HepG2 (cell line): ENCODE data around the gene ECSCR. TPM values are rescaled to one million over a fixed set of nuclear protein-coding genes. Genes with fewer than 3 reads are reported as not detected.

Experiments used
- CREM ChIP-seq, 2 experiments: sonication (generic) in 1 of 2; formaldehyde crosslinking in 1 of 2; IDR thresholded peaks; 2 replicates each; pipeline versions ENCODE4 v1.4.0 to v1.6.1; 2016 to 2020; ENCODE audit warnings: antibody characterized with exemption in 1 of 2, mild to moderate bottlenecking in 1 of 2, missing genetic modification reagents in 1 of 2
- ETV5 ChIP-seq: IDR thresholded peaks from 2 replicates; pipeline ENCODE4 v1.6.1; 2018; ENCODE audit warnings: missing biosample characterization, missing genetic modification reagents, inconsistent platforms, borderline replicate concordance
- GPN1 ChIP-seq: sonication (generic); formaldehyde crosslinking; IDR thresholded peaks from 2 replicates; pipeline ENCODE4 v1.5.1; 2020; ENCODE audit warnings: missing genetic modification reagents, borderline replicate concordance
- HDAC1 ChIP-seq: sonication (generic); formaldehyde crosslinking; IDR thresholded peaks from 2 replicates; pipeline ENCODE4 v1.5.1; 2020; ENCODE audit warnings: mild to moderate bottlenecking, missing genetic modification reagents
- KDM2A ChIP-seq: sonication (generic); formaldehyde crosslinking; IDR thresholded peaks from 2 replicates; pipeline ENCODE4 v1.4.0; 2020; ENCODE audit warnings: low read depth, missing genetic modification reagents, borderline replicate concordance
- MIXL1 ChIP-seq: IDR thresholded peaks from 2 replicates; pipeline ENCODE4 v1.6.1; 2016
- MTF2 ChIP-seq: sonication (generic); formaldehyde crosslinking; IDR thresholded peaks from 2 replicates; pipeline ENCODE4 v1.5.0; 2020; ENCODE audit warnings: missing genetic modification reagents, borderline replicate concordance
- NCOA2 ChIP-seq: sonication (generic); formaldehyde crosslinking; IDR thresholded peaks from 2 replicates; pipeline ENCODE4 v1.8.0; 2022; ENCODE audit warnings: inconsistent platforms
- RAD51 ChIP-seq: fragments of 450-650 bp; IDR thresholded peaks from 2 replicates; pipeline ENCODE4 v1.6.1; 2016; ENCODE audit warnings: borderline replicate concordance
- SMAD3 ChIP-seq: sonication (generic); formaldehyde crosslinking; IDR thresholded peaks from 2 replicates; pipeline ENCODE4 v1.4.0; 2020; ENCODE audit warnings: missing genetic modification reagents
- SP1 ChIP-seq, 2 experiments: fragments of 450-650 bp in 1 of 2; sonication (generic) in 1 of 2; formaldehyde crosslinking in 1 of 2; IDR thresholded peaks; 2 replicates each; pipeline versions ENCODE4 v1.4.0 to v1.6.1; 2016 to 2020; ENCODE audit warnings: missing genetic modification reagents in 1 of 2
- TEAD2 ChIP-seq: sonication (generic); formaldehyde crosslinking; IDR thresholded peaks from 2 replicates; pipeline ENCODE4 v1.9.0; 2021; ENCODE audit warnings: missing genetic modification reagents
- ZC3H13 ChIP-seq: sonication (generic); formaldehyde crosslinking; IDR thresholded peaks from 2 replicates; pipeline ENCODE4 v1.8.1; 2023; ENCODE audit warnings: mild to moderate bottlenecking, missing genetic modification reagents, moderate library complexity
- ZNF296 ChIP-seq: sonication (generic); formaldehyde crosslinking; conservative IDR thresholded peaks from 2 replicates; pipeline ENCODE4 v1.5.0; 2020; ENCODE audit warnings: mild to moderate bottlenecking, missing genetic modification reagents
- ZNF761 ChIP-seq: sonication (generic); formaldehyde crosslinking; conservative IDR thresholded peaks from 2 replicates; pipeline ENCODE4 v1.4.0; 2020; ENCODE audit warnings: mild to moderate bottlenecking, missing genetic modification reagents
- ZNF776 ChIP-seq: sonication (generic); formaldehyde crosslinking; IDR thresholded peaks from 2 replicates; pipeline ENCODE4 v1.4.0; 2020; ENCODE audit warnings: mild to moderate bottlenecking, missing genetic modification reagents
- polyA plus RNA-seq, 8 experiments: library from polyadenylated mRNA; depleted of rRNA in 3 of 8; stranded (reverse) in 7 of 8; unstranded in 1 of 8; fragments of >200 nt; fragmentation: Illumina TruSeq in 4 of 8; extraction: Trizol in 4 of 8; gene quantifications; 2 replicates each; pipeline versions ENCODE4 v1.2.1 to v1.2.3, GENCODE V29; 2011 to 2016; ENCODE audit warnings: low read depth in 4 of 8, missing spikeins in 1 of 8, mixed read lengths in 1 of 8; ENCODE audit not compliant: insufficient read depth in 1 of 8
- total RNA-seq, 5 experiments: library from RNA; depleted of rRNA; stranded (reverse); fragments of >200 nt; fragmentation: Illumina TruSeq; extraction: Trizol; gene quantifications; 2 replicates each; pipeline ENCODE4 v1.2.3, GENCODE V29; 2016; ENCODE audit warnings: low read depth in 1 of 5
- TF ChIP-seq, protein P1 (sequence below): sonication (generic); formaldehyde crosslinking; IDR thresholded peaks from 2 replicates; pipeline ENCODE4 v1.4.0; 2020; ENCODE audit warnings: missing genetic modification reagents, mild to moderate bottlenecking, borderline replicate concordance
- TF ChIP-seq, protein P2 (sequence below): sonication (generic); formaldehyde crosslinking; IDR thresholded peaks from 2 replicates; pipeline ENCODE4 v1.4.0; 2020; ENCODE audit warnings: missing genetic modification reagents
- TF ChIP-seq, protein P3 (sequence below): IDR thresholded peaks from 2 replicates; pipeline ENCODE4 v1.6.1; 2016; ENCODE audit warnings: mild to moderate bottlenecking, missing biosample characterization, missing genetic modification reagents
- TF ChIP-seq, protein P4 (sequence below): sonication (generic); formaldehyde crosslinking; IDR thresholded peaks from 2 replicates; pipeline ENCODE4 v1.5.0; 2020; ENCODE audit warnings: missing genetic modification reagents
- TF ChIP-seq, protein P5 (sequence below): sonication (generic); formaldehyde crosslinking; IDR thresholded peaks from 2 replicates; pipeline ENCODE4 v1.5.0; 2020; ENCODE audit warnings: missing genetic modification reagents

The ECSCR gene
- total and polyA plus RNA-seq, 2 of the 13 experiments (the other 11 are each of a cell fraction or from before 2014, with no cell fraction given), result 0.18 TPM; not detected in 1

DNA sequence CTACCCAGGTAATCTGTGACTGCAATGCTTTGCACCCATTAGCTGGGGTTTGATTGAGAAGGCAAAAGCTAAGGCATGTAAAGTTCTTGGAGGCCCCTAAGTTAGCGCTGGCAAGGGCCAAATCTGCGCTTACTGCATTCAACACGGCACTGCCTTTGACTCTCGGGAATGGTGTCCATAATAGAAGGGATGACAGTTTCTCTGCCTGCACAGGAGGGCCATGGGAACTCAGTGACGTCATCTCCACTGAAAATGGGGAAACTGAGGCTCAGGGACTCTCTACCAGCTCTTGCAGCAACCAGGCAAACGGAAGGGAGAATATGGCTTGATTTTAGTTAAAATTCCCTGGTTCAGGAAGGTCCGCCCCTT, 59.1 kb downstream of the ECSCR start (continued):
- no peak for TF ChIP-seq ZC3H13 (CRISPR knock-in tag)
- no peak for TF ChIP-seq ZNF296 (CRISPR knock-in tag)
- TF ChIP-seq ETV5, result no peak
- TF ChIP-seq ZNF761 (CRISPR knock-in tag), result no peak
- TF ChIP-seq NCOA2 (CRISPR knock-in tag), result no peak
- TF ChIP-seq, protein P1, sequence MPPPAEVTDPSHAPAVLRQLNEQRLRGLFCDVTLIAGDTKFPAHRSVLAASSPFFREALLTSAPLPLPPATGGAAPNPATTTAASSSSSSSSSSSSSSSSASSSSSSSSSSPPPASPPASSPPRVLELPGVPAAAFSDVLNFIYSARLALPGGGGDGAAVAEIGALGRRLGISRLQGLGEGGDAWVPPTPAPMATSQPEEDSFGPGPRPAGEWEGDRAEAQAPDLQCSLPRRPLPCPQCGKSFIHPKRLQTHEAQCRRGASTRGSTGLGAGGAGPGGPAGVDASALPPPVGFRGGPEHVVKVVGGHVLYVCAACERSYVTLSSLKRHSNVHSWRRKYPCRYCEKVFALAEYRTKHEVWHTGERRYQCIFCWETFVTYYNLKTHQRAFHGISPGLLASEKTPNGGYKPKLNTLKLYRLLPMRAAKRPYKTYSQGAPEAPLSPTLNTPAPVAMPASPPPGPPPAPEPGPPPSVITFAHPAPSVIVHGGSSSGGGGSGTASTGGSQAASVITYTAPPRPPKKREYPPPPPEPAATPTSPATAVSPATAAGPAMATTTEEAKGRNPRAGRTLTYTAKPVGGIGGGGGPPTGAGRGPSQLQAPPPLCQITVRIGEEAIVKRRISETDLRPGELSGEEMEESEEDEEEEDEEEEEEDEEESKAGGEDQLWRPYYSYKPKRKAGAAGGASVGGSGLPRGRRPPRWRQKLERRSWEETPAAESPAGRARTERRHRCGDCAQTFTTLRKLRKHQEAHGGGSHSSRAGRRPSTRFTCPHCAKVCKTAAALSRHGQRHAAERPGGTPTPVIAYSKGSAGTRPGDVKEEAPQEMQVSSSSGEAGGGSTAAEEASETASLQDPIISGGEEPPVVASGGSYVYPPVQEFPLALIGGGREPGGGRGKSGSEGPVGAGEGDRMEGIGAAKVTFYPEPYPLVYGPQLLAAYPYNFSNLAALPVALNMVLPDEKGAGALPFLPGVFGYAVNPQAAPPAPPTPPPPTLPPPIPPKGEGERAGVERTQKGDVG (CRISPR knock-in tag), result no peak
- TF ChIP-seq, protein P2, sequence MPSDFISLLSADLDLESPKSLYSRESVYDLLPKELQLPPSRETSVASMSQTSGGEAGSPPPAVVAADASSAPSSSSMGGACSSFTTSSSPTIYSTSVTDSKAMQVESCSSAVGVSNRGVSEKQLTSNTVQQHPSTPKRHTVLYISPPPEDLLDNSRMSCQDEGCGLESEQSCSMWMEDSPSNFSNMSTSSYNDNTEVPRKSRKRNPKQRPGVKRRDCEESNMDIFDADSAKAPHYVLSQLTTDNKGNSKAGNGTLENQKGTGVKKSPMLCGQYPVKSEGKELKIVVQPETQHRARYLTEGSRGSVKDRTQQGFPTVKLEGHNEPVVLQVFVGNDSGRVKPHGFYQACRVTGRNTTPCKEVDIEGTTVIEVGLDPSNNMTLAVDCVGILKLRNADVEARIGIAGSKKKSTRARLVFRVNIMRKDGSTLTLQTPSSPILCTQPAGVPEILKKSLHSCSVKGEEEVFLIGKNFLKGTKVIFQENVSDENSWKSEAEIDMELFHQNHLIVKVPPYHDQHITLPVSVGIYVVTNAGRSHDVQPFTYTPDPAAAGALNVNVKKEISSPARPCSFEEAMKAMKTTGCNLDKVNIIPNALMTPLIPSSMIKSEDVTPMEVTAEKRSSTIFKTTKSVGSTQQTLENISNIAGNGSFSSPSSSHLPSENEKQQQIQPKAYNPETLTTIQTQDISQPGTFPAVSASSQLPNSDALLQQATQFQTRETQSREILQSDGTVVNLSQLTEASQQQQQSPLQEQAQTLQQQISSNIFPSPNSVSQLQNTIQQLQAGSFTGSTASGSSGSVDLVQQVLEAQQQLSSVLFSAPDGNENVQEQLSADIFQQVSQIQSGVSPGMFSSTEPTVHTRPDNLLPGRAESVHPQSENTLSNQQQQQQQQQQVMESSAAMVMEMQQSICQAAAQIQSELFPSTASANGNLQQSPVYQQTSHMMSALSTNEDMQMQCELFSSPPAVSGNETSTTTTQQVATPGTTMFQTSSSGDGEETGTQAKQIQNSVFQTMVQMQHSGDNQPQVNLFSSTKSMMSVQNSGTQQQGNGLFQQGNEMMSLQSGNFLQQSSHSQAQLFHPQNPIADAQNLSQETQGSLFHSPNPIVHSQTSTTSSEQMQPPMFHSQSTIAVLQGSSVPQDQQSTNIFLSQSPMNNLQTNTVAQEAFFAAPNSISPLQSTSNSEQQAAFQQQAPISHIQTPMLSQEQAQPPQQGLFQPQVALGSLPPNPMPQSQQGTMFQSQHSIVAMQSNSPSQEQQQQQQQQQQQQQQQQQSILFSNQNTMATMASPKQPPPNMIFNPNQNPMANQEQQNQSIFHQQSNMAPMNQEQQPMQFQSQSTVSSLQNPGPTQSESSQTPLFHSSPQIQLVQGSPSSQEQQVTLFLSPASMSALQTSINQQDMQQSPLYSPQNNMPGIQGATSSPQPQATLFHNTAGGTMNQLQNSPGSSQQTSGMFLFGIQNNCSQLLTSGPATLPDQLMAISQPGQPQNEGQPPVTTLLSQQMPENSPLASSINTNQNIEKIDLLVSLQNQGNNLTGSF (CRISPR knock-in tag), result no peak
- TF ChIP-seq, protein P3, sequence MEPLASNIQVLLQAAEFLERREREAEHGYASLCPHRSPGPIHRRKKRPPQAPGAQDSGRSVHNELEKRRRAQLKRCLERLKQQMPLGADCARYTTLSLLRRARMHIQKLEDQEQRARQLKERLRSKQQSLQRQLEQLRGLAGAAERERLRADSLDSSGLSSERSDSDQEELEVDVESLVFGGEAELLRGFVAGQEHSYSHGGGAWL, result no peak
- no peak for TF ChIP-seq MIXL1 (CRISPR knock-in tag)
- TF ChIP-seq GPN1, result no peak
- no peak for TF ChIP-seq CREM (IDR thresholded peaks at IDR 0.05)
- no peak for TF ChIP-seq CREM (CRISPR knock-in tag; IDR thresholded peaks at IDR 0.05)
- no peak for TF ChIP-seq ZNF776 (CRISPR knock-in tag)
- TF ChIP-seq HDAC1 (CRISPR knock-in tag), result no peak
- no peak for TF ChIP-seq KDM2A (CRISPR knock-in tag)
- TF ChIP-seq TEAD2 (CRISPR knock-in tag), result no peak
- no peak for TF ChIP-seq MTF2
- TF ChIP-seq SMAD3 (CRISPR knock-in tag), result no peak
- no peak for TF ChIP-seq SP1 (IDR thresholded peaks at IDR 0.05)
- no peak for TF ChIP-seq SP1 (CRISPR knock-in tag; IDR thresholded peaks at IDR 0.05)
- TF ChIP-seq, protein P4, sequence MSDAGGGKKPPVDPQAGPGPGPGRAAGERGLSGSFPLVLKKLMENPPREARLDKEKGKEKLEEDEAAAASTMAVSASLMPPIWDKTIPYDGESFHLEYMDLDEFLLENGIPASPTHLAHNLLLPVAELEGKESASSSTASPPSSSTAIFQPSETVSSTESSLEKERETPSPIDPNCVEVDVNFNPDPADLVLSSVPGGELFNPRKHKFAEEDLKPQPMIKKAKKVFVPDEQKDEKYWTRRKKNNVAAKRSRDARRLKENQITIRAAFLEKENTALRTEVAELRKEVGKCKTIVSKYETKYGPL (CRISPR knock-in tag), result no peak
- TF ChIP-seq, protein P5, sequence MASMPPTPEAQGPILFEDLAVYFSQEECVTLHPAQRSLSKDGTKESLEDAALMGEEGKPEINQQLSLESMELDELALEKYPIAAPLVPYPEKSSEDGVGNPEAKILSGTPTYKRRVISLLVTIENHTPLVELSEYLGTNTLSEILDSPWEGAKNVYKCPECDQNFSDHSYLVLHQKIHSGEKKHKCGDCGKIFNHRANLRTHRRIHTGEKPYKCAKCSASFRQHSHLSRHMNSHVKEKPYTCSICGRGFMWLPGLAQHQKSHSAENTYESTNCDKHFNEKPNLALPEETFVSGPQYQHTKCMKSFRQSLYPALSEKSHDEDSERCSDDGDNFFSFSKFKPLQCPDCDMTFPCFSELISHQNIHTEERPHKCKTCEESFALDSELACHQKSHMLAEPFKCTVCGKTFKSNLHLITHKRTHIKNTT (CRISPR knock-in tag), result no peak
- TF ChIP-seq RAD51, result no peak
